GM19099 (cell line): ENCODE measurements around the gene CCDC126.

ENCODE experiments used
- POLR2A ChIP-seq: IDR thresholded peaks from 3 replicates; pipeline ENCODE4 v1.6.1; 2011; ENCODE audit warnings: low read depth; ENCODE audit not compliant: insufficient read length; ENCODE audit errors: extremely low read depth

CCDC126 gene

GRCh38 chr7:23679898-23680413 lies 82.8 kb downstream of the CCDC126 start, which contains the start of gene FAM221A:
TSS of gene FAM221A (plus strand) at chr7:23680199. CDS start at chr7:23680219, 20 bp downstream.
- TF ChIP-seq POLR2A: peak; percentile 47

- TF ChIP-seq POLR2A: peak; percentile 10
Observed at GRCh38 chr7:23680414-23681405, 83.5 kb downstream of the CCDC126 start.

GRCh38 chr7:23685731-23686130 lies 88.5 kb downstream of the CCDC126 start:
- no peak for TF ChIP-seq POLR2A

GRCh38 chr7:23687011-23687410 lies 89.8 kb downstream of the CCDC126 start:
- TF ChIP-seq POLR2A: no peak

GRCh38 chr7:23689165-23689564 lies 92.0 kb downstream of the CCDC126 start:
- TF ChIP-seq POLR2A: no peak

- no peak for TF ChIP-seq POLR2A
Observed at GRCh38 chr7:23691320-23691719, 94.1 kb downstream of the CCDC126 start.

- TF ChIP-seq POLR2A: no peak
Observed at GRCh38 chr7:23693224-23693623, 96.0 kb downstream of the CCDC126 start.
